Measurements from ENCODE around the gene MAML2.

MAML2 gene

GRCh38 chr11:96147186-96147585 lies 195.8 kb downstream of the MAML2 start:
- DNase-seq = no peak

DNA sequence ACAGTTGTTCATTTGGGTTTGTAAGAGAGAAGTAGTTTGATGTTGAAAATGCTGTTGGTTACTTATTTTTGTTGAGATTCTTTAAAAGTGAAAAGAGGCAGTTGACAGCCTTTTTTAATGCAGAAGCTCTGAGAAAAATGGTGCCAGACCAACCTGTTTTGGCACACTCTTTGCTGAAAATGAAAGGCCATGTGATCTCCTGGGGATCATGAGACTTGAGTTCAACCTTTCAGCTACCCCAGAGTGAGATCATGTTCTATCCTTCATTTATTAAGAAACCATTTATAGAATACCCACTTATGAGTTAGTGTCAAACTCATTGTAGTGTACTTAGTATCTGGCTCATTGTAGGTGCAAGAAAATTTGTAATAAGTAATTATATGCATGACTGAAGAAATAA lies 196.2 kb downstream of the MAML2 start:
- DNase-seq = no peak

GRCh38 chr11:96145163-96145585 lies 197.8 kb downstream of the MAML2 start:
- no peak for DNase-seq

GRCh38 chr11:96144553-96144952 lies 198.4 kb downstream of the MAML2 start:
- no peak for DNase-seq

GRCh38 chr11:96143041-96143521 lies 199.9 kb downstream of the MAML2 start:
- DNase-seq = no peak

- DNase-seq = no peak
These were observed 201.4 kb downstream of the MAML2 start for GRCh38 chr11:96141626-96142025.

DNA sequence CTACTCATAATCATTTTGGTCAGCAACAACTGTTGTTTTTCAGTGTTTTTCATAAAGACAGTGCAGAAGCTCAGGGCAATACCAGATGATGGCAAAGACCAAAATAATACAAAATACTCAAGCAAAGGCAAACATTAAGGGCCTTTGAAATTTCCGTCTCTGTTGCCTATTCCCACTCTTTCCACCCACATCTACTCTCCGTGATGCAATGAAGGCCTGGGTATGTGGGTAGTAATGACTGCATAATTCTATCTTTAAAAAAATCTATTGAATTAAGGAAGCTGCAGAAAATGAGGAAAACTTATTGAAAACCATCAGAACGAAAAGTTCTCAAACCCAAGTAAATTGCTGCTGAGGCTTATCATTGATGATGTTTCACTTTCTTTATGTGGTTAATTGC lies 203.3 kb downstream of the MAML2 start:
- no peak for DNase-seq

- DNase-seq = no peak
These were observed 205.6 kb downstream of the MAML2 start for GRCh38 chr11:96137373-96137772.

- DNase-seq = no peak
These were observed 206.2 kb downstream of the MAML2 start for GRCh38 chr11:96136613-96137298.

GRCh38 chr11:96134602-96135001 lies 208.4 kb downstream of the MAML2 start:
- DNase-seq = no peak

GRCh38 chr11:96132437-96132836 lies 210.6 kb downstream of the MAML2 start:
- no peak for DNase-seq

- DNase-seq = no peak
These were observed 212.9 kb downstream of the MAML2 start for GRCh38 chr11:96130061-96130620.

GRCh38 chr11:96127596-96127959 lies 215.4 kb downstream of the MAML2 start:
- no peak for DNase-seq

DNA sequence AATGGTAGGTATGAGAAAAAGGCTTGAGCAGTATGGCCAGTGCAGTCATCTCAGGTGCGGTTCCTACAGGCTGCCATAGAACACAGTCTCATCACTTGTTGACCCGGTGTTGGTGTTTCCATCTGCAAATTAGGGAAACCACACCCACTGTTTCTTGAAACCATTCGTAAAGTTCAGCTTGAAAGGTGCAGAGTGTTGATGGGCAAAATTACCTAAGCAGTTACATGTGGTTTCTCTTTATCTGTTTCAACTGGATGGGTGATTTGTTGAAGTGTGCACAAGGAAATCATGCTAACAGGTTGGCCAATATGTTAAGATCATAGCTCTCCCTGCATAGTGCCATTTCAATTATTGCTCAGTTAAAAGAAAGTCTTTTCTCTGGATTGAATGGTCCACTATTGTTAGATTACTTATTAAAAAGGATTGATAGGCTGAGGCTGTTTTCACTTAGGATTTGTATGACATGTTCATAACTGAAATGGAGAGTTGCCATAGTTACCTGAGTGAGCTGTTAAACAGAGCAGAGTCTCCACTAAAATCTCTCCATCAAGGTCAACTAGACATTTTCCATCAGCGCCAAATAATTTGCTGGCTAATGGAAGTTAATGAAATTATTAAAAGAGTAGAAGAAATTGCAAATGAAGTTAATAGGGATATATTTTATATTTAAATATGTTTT lies 215.9 kb downstream of the MAML2 start:
- DNase-seq = no peak

GRCh38 chr11:96125400-96125799 lies 217.6 kb downstream of the MAML2 start:
- no peak for DNase-seq

- DNase-seq = no peak
These were observed 218.8 kb downstream of the MAML2 start for GRCh38 chr11:96124155-96124554.

- DNase-seq = no peak
These were observed 219.7 kb downstream of the MAML2 start for GRCh38 chr11:96123301-96123700.

DNA sequence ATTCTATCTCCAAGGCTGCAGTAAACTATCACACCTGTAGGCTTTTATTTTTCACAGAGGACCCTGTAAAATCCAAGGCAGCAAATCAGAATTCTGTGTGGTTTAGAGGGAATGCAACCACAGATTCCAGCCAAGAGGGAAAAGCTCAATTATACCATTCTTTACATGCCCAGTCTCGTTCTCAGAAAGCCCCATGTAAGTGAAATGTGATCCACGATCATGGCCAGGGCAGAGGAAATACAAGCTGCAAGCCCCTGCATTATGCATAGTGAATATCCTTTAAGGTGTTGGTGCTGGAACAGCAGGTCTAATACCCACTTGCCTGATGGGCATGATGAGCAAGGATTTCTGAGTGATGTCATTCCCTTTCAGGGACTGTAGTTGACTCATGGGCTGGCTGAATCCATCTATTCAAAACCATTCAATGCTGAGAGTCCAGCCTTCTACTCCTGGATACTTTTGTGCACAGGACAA lies 220.4 kb downstream of the MAML2 start:
- no peak for DNase-seq

DNA sequence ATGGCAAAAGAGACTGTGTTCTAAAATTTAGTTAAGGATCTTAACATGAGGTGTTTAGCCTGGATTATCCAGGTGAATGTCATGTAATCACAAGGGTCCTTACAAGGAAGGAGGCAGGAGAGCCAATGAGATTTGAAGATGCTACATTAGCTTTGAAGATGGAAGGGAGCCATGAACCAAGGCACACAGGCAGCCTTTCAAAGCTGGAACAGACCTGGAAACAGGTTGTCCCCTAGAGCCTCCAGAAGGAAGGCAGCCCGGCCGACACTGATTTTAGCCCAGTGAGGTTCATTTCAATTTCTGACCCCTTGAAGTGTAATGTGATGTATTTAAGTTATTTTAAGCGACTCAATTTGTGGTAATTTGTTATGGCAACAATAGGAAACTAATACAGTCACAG lies 223.8 kb downstream of the MAML2 start:
- DNase-seq = no peak

DNA sequence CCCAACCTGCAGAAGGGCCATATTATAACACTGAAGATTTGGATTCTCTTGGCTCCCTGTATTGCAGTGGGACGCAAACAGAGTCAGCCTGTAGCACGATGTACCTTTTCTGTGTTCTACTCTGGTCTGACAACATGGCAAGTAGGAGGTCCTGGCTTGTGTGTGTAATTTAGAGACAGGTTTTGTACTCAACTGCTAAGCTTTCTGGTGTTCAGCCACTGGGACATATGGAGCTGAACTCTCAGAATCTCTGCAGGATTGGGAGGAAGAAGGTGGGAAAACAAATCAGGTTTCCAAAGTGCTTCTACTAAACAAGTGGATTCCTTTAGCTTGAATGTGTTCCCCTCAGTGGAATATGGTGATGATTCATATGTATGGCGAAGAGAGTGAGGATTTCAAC lies 226.6 kb downstream of the MAML2 start:
- no peak for DNase-seq

- DNase-seq = no peak
These were observed 228.6 kb downstream of the MAML2 start for GRCh38 chr11:96114178-96115064.

DNA sequence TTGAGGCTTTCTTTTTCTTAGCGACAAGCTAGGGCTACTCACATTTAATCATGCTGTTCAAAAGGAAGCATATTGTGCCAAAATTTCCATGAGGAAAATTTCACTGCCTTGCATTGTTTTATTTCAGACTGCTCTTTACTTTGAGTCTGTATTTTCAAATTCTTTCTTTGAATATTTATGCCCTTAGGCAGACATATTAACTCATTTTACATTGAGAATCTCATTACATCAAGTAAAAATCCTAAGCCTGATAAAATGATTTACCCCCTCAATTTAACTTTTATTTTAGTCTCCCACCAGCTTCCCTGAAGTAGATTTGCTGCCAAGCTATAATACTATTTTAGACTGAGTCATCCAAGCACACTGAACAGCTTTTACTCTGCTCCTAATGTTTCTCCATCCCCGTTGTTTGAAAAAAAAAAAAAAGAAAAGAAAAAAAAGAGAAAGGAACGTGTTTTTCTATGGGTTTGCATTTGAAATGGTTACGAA lies 229.8 kb downstream of the MAML2 start:
- DNase-seq = no peak

All from activated naive CD4-positive, alpha-beta T cell treated with anti-CD3 and anti-CD28 coated beads, Interleukin-2, amount 50 U/mL, for 16 hours (primary cell).